Progenitor cell of endocrine pancreas (in vitro differentiated cells): Measurements from ENCODE around the gene TTC23. TPM values are rescaled to one million over a fixed set of nuclear protein-coding genes. Genes with fewer than 3 reads are reported as not detected.

ENCODE experiments used
- DNase-seq: peaks from one replicate; pipeline ENCODE4 v3.0.0; 2021; ENCODE audit warnings: low spot score; ENCODE audit not compliant: unreplicated experiment
- H3K27ac Mint-ChIP-seq: 2 replicates; pipeline ENCODE4 v1.8.0; 2021; ENCODE audit warnings: mild to moderate bottlenecking, moderate library complexity, mixed read lengths
- H3K27me3 Mint-ChIP-seq: 2 replicates; pipeline ENCODE4 v1.8.0; 2021; ENCODE audit warnings: mixed read lengths
- H3K36me3 Mint-ChIP-seq: 2 replicates; pipeline ENCODE4 v1.8.0; 2022; ENCODE audit warnings: mixed read lengths; ENCODE audit not compliant: insufficient read depth
- H3K4me1 Mint-ChIP-seq: 2 replicates; pipeline ENCODE4 v1.8.0; 2021; ENCODE audit warnings: low read depth, mixed read lengths
- H3K4me3 Mint-ChIP-seq: 2 replicates; pipeline ENCODE4 v1.8.0; 2021; ENCODE audit warnings: low read depth, mild to moderate bottlenecking, moderate library complexity, mixed read lengths
- H3K9me3 Mint-ChIP-seq: 2 replicates; pipeline ENCODE4 v1.8.0; 2021; ENCODE audit warnings: low read depth, mixed read lengths
- total RNA-seq: library from RNA; stranded (reverse); gene quantifications from 2 replicates; pipeline ENCODE4 v1.2.1, GENCODE V29; 2021
- TF ChIP-seq, protein P1 (sequence below): fragments of 200-600 bp; sonication (generic); IDR thresholded peaks from one replicate; pipeline ENCODE4 v1.5.0; 2021; ENCODE audit warnings: antibody characterized with exemption, mild to moderate bottlenecking; ENCODE audit not compliant: unreplicated experiment

The TTC23 gene
- total RNA-seq, 1 donor from 2014 or later = 28.4 TPM

DNA sequence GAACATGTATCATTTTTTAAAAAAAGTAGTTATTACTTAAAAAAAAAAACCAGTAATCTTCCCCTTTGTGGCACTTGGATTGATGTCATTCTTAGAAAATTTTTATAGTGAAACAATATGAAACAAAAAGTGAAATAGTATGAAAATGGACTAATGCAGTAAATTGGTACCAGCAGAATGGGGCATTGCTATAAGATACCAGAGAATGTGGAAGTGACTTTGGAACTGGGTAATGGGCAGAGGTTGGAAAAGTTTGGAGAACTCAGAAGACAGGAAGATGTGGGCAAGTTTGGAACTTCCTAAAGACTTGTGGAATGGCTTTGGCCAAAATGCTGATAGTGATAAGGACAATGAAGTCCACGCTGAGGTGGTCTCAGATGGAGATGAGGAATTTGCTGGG is 66.6 kb downstream of the TTC23 start:
- Mint-ChIP-seq H3K4me3 (no peak overlapping the region), H3K27me3 (no peaks in the 10 kb centered on the region), H3K9me3 (no peaks in the 10 kb centered on the region), H3K36me3 (peaks cover 14% of the 10 kb centered on the region), H3K4me1 (no peaks in the 10 kb centered on the region), H3K27ac (no peak overlapping the region)
- TF ChIP-seq, protein P1, sequence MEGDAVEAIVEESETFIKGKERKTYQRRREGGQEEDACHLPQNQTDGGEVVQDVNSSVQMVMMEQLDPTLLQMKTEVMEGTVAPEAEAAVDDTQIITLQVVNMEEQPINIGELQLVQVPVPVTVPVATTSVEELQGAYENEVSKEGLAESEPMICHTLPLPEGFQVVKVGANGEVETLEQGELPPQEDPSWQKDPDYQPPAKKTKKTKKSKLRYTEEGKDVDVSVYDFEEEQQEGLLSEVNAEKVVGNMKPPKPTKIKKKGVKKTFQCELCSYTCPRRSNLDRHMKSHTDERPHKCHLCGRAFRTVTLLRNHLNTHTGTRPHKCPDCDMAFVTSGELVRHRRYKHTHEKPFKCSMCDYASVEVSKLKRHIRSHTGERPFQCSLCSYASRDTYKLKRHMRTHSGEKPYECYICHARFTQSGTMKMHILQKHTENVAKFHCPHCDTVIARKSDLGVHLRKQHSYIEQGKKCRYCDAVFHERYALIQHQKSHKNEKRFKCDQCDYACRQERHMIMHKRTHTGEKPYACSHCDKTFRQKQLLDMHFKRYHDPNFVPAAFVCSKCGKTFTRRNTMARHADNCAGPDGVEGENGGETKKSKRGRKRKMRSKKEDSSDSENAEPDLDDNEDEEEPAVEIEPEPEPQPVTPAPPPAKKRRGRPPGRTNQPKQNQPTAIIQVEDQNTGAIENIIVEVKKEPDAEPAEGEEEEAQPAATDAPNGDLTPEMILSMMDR = no peak
- DNase-seq = no peak

DNA sequence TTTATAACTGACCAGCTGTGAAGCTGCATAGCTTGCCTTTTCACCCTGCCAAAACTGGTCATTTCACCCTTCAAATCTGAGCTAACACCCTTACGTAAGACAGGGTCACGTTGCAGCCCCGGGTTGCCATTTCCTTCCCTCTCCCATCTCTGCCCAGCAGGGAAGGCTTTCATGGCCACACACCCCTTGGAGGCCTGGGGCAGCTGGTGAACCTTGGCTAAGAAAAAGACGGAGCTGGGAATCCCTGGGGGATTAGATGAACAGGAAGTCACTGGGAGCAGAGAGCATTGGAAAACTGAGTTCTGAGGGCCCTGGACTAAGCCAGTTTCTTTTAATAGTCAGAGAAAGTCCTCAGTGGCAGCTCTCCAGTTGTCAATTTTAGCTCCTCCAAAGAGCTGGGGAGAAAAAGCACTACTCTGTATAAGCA is 67.8 kb downstream of the TTC23 start:
- H3K36me3 Mint-ChIP-seq = peaks cover 14% of the 10 kb centered on the region
- H3K4me3 Mint-ChIP-seq = no peak overlapping the region
- no peaks in the 10 kb centered on the region for H3K9me3 Mint-ChIP-seq
- DNase-seq = no peak
- H3K27ac Mint-ChIP-seq = no peak overlapping the region
- no peaks in the 10 kb centered on the region for H3K27me3 Mint-ChIP-seq
- TF ChIP-seq, protein P1 = no peak
- no peaks in the 10 kb centered on the region for H3K4me1 Mint-ChIP-seq

DNA sequence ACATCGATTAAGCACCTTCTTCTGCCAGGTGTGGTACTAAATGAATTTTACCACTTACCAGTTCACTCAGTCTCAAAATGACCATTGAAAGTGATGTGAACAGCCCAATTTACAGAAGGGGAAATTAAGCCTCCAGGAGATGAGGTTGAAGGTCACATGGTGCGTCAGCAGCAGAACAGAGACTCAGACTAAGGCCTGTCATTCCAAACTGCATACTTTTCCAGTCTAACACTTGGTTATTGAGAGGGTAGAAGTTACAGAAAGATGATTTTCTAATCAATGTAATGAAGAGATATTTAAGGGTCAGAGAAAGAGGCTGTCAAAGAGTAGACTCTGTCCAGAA is 68.4 kb downstream of the TTC23 start:
- Mint-ChIP-seq H3K27me3 (no peaks in the 10 kb centered on the region), H3K4me3 (no peak overlapping the region), H3K36me3 (peaks cover 14% of the 10 kb centered on the region), H3K9me3 (no peaks in the 10 kb centered on the region), H3K27ac (no peak overlapping the region), H3K4me1 (no peaks in the 10 kb centered on the region)
- DNase-seq = no peak
- TF ChIP-seq, protein P1 = no peak

DNA sequence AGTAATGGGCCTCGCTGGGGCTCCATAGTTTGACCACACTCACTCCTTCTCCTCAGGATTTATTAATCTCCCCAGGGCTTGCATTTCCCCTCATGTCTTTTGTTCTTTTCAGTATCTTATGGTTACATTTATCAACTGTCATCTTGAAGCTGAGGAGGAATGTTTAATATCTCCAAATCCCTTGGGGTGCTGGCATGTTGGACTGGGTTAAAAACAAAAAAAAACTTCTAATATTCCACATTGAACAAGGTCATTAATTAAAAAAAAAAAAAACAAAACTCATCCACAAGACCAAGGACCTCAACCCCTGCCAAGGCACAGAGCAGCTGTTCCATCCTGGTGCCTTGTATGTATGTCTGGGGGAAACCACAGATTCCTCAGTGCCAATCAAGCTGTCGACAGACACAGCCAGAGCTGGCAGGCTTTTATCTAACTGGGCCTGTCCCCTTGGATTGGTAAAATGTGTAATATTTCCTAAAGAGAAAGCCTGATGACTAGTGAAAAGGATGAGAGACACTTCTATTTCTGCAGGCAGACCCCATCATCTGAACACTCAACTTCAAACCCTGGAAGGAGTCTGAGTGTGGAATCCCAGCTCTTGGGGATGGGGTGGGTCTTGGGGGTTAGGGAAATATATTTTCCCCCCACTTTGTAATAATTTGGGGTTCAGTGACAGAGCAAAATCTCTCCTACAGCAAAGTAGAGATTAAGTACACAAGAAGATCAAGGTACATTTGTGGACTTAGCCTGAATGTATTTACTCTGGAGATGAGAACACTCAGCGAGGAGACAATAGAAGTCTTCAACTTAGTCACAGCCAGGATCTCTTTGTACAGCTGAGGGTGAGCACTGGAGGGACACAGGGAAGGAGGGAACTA is 69.1 kb downstream of the TTC23 start:
- Mint-ChIP-seq H3K27me3 (no peaks in the 10 kb centered on the region), H3K4me3 (no peak overlapping the region), H3K27ac (no peak overlapping the region), H3K36me3 (peaks cover 11% of the 10 kb centered on the region), H3K9me3 (no peaks in the 10 kb centered on the region), H3K4me1 (no peaks in the 10 kb centered on the region)
- TF ChIP-seq, protein P1 = no peak
- DNase-seq = no peak

DNA sequence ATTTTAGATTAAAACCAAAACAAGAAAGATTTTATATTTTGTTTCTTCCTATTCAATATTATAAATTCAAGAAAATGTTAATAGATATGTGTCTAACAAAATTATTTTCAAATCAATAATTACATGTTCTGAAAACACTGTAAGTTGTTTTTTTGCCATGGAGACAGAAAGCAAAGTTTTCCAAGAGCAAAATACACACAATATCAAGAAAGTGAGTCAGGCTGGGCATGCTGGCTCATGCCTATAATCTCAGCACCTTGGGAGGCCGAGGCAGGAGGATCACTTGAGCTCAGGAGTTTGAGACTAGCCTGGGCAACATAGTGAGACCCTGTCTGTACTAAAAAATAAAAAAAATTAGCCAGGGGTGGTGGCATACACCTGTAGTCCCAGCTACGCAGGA is 71.7 kb downstream of the TTC23 start:
- Mint-ChIP-seq H3K9me3 (no peaks in the 10 kb centered on the region), H3K27me3 (no peaks in the 10 kb centered on the region), H3K36me3 (peaks cover 15% of the 10 kb centered on the region), H3K4me3 (no peak overlapping the region), H3K4me1 (no peaks in the 10 kb centered on the region), H3K27ac (no peak overlapping the region)
- DNase-seq = no peak
- TF ChIP-seq, protein P1 = no peak
